ENCODE measurements around the gene THOP1.
"Not testable (repeated sequence)": the region's sequence is repeated elsewhere in the genome, so short reads cannot be mapped to it uniquely, and the experiment has no call there.

Gene THOP1

GRCh38 chr19:2805261-2805900, 20.1 kb downstream of the THOP1 start:
- DNase-seq: no peak

- DNase-seq: no peak
Observed at GRCh38 chr19:2805991-2806649, 20.8 kb downstream of the THOP1 start.

- DNase-seq: no peak
Observed at GRCh38 chr19:2806736-2807378, 21.6 kb downstream of the THOP1 start.

GRCh38 chr19:2807379-2808128, 22.3 kb downstream of the THOP1 start:
- no peak for DNase-seq

- no peak for DNase-seq
Observed at GRCh38 chr19:2808129-2808941, 23.0 kb downstream of the THOP1 start.

- no peak for DNase-seq
Observed at GRCh38 chr19:2809387-2810140, 24.3 kb downstream of the THOP1 start.

- no peak for DNase-seq
Observed at GRCh38 chr19:2810141-2811091, 25.1 kb downstream of the THOP1 start.

GRCh38 chr19:2811221-2811722, 26.0 kb downstream of the THOP1 start:
- DNase-seq: no peak

- no peak for DNase-seq
Observed at GRCh38 chr19:2811735-2812413, 26.6 kb downstream of the THOP1 start.

GRCh38 chr19:2812414-2813234, 27.3 kb downstream of the THOP1 start:
- DNase-seq: no peak

GRCh38 chr19:2813235-2814160, 28.2 kb downstream of the THOP1 start:
- no peak for DNase-seq

GRCh38 chr19:2814426-2814825, 29.1 kb downstream of the THOP1 start:
- no peak for DNase-seq

- DNase-seq: no peak
Observed at GRCh38 chr19:2815191-2815614, 29.9 kb downstream of the THOP1 start.

- DNase-seq: no peak
Observed at GRCh38 chr19:2815923-2816322, 30.6 kb downstream of the THOP1 start.

GRCh38 chr19:2816641-2817040, 31.3 kb downstream of the THOP1 start:
- no peak for DNase-seq

GRCh38 chr19:2817237-2817829, 32.0 kb downstream of the THOP1 start:
- DNase-seq: not testable (repeated sequence)

- DNase-seq: peak; percentile 95
Observed at GRCh38 chr19:2819540-2820111, 34.3 kb downstream of the THOP1 start, which contains the start of gene ZNF554. Gene ZNF554 (plus strand): TSS chr19:2819868. CDS start chr19:2820072, 204 bp downstream.

Measured in NK-92 treated with Interleukin-12 subunit alpha and Interleukin-12 subunit beta, amount 100 ng/mL, for 24 hours (cell line).